K562 (cell line): ENCODE measurements around the gene SLC35B1. TPM values are rescaled to one million over a fixed set of nuclear protein-coding genes. Genes with fewer than 3 reads are reported as not detected.
A peak's percentile ranks its signal among the peaks of the same experiment; 100 is the strongest.

ENCODE experiments used
- HIVEP1 ChIP-seq: fragments of 250-450 bp; sonication (Bioruptor Pico); IDR thresholded peaks from 2 replicates; pipeline ENCODE4 v1.4.0; 2020; ENCODE audit warnings: mild to moderate bottlenecking
- IRF9 ChIP-seq: fragments of 450-650 bp; IDR thresholded peaks from 2 replicates; pipeline ENCODE4 v1.6.1; 2016; ENCODE audit warnings: missing biosample characterization, missing genetic modification characterization
- PTTG1 ChIP-seq: fragments of 450-650 bp; IDR thresholded peaks from 2 replicates; pipeline ENCODE4 v1.6.1; 2016; ENCODE audit warnings: low read depth, mild to moderate bottlenecking, missing genetic modification characterization, missing compliant biosample characterization
- RREB1 ChIP-seq: fragments of 250-450 bp; sonication (Bioruptor Pico); IDR thresholded peaks from 2 replicates; pipeline ENCODE4 v1.4.0; 2020
- TEAD4 ChIP-seq, 2 experiments: sonication (generic) in 1 of 2; formaldehyde crosslinking in 1 of 2; IDR thresholded peaks; 2 replicates each; pipeline versions ENCODE4 v1.6.1 to v1.8.0; 2012 to 2022; ENCODE audit warnings: borderline replicate concordance in 1 of 2, inconsistent platforms in 1 of 2, low read length in 1 of 2, mild to moderate bottlenecking in 1 of 2, missing genetic modification reagents in 1 of 2
- U2AF2 ChIP-seq: fragments of 200-400 bp; formaldehyde crosslinking; optimal IDR thresholded peaks from 2 replicates; pipeline ENCODE3; 2017; ENCODE audit warnings: low read depth, mild to moderate bottlenecking, low read length
- ZBTB11 ChIP-seq, 3 experiments: fragments of 200-800 bp in 1 of 3; fragments of 250-450 bp in 1 of 3; fragments of 450-650 bp in 1 of 3; sonication (Bioruptor Pico) in 1 of 3; sonication (Bioruptor generic) in 1 of 3; formaldehyde crosslinking in 1 of 3; IDR thresholded peaks; 2 replicates each; pipeline versions ENCODE4 v1.6.1 to v1.8.0; 2016 to 2022; ENCODE audit warnings: mild to moderate bottlenecking in 2 of 3, missing genetic modification characterization in 2 of 3, missing compliant biosample characterization in 1 of 3, moderate library complexity in 1 of 3
- ZFP30 ChIP-seq: fragments of 250-450 bp; sonication (Bioruptor Pico); IDR thresholded peaks from 2 replicates; pipeline ENCODE4 v1.8.0; 2022; ENCODE audit warnings: moderate library complexity, mild to moderate bottlenecking, inconsistent platforms, borderline replicate concordance
- ZNF232 ChIP-seq: sonication (generic); formaldehyde crosslinking; IDR thresholded peaks from 2 replicates; pipeline ENCODE4 v1.8.0; 2022; ENCODE audit warnings: mild to moderate bottlenecking, missing genetic modification reagents
- ZNF589 ChIP-seq: fragments of 200-800 bp; sonication (Bioruptor generic); IDR thresholded peaks from 2 replicates; pipeline ENCODE4 v1.6.1; 2016; ENCODE audit warnings: low read depth, missing genetic modification characterization, missing compliant biosample characterization
- polyA plus RNA-seq, 8 experiments: library from polyadenylated mRNA; depleted of rRNA in 4 of 8; stranded (reverse) in 5 of 8; unstranded in 3 of 8; fragments of >200 nt; fragmentation: Nextera tagmentation in 2 of 8; fragmentation: Illumina TruSeq in 1 of 8; extraction: Ambion mirVana in 2 of 8; extraction: Trizol in 1 of 8; gene quantifications; 2 replicates each; pipeline versions ENCODE4 v1.2.1 to v1.2.3, GENCODE V29; 2011 to 2014; ENCODE audit warnings: inconsistent platforms in 1 of 8, missing spikeins in 1 of 8
- total RNA-seq, 7 experiments: library from RNA; depleted of rRNA in 6 of 7; stranded (reverse); fragments of >200 nt in 6 of 7; fragmentation: Illumina TruSeq in 2 of 7; extraction: Trizol in 2 of 7; gene quantifications; 2 replicates each; pipeline versions ENCODE4 v1.2.1 to v1.2.3, GENCODE V29; 2011 to 2021; ENCODE audit warnings: low replicate concordance in 1 of 7
- TF ChIP-seq, protein P1 (sequence below): fragments of 450-650 bp; IDR thresholded peaks from 2 replicates; pipeline ENCODE4 v1.6.1; 2018; ENCODE audit warnings: mild to moderate bottlenecking, low read depth; ENCODE audit not compliant: partially characterized antibody

SLC35B1 gene
- total and polyA plus RNA-seq, 9 of the 15 experiments (the other 6 are each of a cell fraction or from before 2014, with no cell fraction given), result 51.4 to 87.9 (median 66.3) TPM

DNA sequence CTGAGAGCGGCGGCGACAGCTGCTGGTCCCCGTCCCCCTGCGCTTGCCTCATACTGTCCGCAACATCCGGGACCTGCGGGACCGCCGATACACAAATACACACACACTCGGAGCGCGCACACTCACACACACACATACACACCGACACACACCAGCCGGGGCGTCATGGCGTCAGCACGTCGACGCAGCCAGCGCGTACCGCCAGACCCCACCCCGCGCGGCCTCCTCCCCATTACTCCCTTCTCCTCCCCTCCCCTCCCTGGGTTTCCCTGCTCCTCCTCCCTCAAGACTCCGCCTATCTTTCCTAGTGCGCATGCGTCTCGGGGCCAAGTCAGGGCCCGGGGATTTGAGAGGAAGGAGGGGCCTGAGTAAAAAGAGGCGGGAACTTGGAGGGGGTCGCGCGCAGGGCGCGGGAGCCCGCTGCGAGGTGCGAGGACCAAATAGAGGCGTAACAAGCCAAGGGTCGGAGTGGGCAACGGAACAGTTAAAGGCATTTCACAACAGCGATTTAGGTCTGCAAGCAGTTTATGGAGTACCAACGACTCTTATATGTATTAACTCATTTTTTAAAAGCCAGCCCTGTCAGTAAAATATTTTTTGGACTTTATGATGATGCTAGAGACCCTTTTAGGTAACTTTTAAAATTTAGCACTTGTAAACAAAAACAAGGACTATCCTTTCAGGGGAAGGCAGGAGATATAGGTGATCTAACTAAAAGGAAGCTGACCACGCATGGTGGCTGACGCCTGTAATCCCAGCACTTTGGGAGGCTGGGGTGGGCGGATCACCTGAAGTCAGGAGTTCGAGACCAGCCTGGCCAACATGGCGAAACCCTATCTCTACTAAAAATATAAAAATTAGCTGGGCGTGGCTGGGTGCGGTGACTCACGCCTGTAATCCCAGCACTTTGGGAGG is 29.6 kb downstream of the SLC35B1 start, which contains the start of gene SPOP (continued):
- no peak for TF ChIP-seq RREB1
- peak; percentile 77; the same call in 1 of the 2 replicates for TF ChIP-seq ZNF232 (CRISPR knock-in tag)
- no peak for TF ChIP-seq ZNF589
- TF ChIP-seq U2AF2, result no peak
- TF ChIP-seq, protein P1, sequence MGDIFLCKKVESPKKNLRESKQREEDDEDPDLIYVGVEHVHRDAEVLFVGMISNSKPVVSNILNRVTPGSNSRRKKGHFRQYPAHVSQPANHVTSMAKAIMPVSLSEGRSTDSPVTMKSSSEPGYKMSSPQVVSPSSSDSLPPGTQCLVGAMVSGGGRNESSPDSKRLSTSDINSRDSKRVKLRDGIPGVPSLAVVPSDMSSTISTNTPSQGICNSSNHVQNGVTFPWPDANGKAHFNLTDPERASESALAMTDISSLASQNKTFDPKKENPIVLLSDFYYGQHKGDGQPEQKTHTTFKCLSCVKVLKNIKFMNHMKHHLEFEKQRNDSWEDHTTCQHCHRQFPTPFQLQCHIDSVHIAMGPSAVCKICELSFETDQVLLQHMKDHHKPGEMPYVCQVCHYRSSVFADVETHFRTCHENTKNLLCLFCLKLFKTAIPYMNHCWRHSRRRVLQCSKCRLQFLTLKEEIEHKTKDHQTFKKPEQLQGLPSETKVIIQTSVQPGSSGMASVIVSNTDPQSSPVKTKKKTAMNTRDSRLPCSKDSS, result no peak
- no peak for TF ChIP-seq HIVEP1 (CRISPR knock-in tag)
- no peak for TF ChIP-seq ZFP30 (CRISPR knock-in tag)
- TF ChIP-seq PTTG1 (tag), result no peak
- no peak; a peak in 1 of 6 replicates for TF ChIP-seq ZBTB11 (CRISPR knock-in tag; IDR thresholded peaks at IDR 0.05)
- TF ChIP-seq IRF9 (tag), result no peak
- TF ChIP-seq TEAD4 (IDR thresholded peaks at IDR 0.05; ENCODE audit: low read length), result peak; percentile 28; the same call in 1 of the 2 replicates
- no peak for TF ChIP-seq TEAD4 (CRISPR knock-in tag; IDR thresholded peaks at IDR 0.05; ENCODE audit: borderline replicate concordance)
